NCI-H2029 treated with DMSO at 0.1 percent for 48 hours (cell line): ENCODE data around the gene AKAP1.

ENCODE experiments used
- DNase-seq: peaks from one replicate; lab custom pipeline; 2025; lab: John Stamatoyannopoulos, UW

The AKAP1 gene

DNA sequence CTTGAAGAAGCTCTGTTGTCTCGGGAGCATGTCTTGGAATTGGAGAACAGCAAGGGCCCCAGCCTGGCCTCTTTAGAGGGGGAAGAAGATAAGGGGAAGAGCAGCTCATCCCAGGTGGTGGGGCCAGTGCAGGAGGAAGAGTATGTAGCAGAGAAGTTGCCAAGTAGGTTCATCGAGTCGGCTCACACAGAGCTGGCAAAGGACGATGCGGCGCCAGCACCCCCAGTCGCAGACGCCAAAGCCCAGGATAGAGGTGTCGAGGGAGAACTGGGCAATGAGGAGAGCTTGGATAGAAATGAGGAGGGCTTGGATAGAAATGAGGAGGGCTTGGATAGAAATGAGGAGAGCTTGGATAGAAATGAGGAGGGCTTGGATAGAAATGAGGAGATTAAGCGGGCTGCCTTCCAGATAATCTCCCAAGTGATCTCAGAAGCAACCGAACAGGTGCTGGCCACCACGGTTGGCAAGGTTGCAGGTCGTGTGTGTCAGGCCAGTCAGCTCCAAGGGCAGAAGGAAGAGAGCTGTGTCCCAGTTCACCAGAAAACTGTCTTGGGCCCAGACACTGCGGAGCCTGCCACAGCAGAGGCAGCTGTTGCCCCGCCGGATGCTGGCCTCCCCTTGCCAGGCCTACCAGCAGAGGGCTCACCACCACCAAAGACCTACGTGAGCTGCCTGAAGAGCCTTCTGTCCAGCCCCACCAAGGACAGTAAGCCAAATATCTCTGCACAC lies 21.2 kb downstream of the AKAP1 start:
- DNase-seq, result no peak

GRCh38 chr17:57106836-57107497 lies 21.9 kb downstream of the AKAP1 start:
- no peak for DNase-seq

GRCh38 chr17:57107498-57108101 lies 22.6 kb downstream of the AKAP1 start:
- DNase-seq, result peak; percentile 62

GRCh38 chr17:57108671-57109392 lies 23.8 kb downstream of the AKAP1 start:
- no peak for DNase-seq

DNA sequence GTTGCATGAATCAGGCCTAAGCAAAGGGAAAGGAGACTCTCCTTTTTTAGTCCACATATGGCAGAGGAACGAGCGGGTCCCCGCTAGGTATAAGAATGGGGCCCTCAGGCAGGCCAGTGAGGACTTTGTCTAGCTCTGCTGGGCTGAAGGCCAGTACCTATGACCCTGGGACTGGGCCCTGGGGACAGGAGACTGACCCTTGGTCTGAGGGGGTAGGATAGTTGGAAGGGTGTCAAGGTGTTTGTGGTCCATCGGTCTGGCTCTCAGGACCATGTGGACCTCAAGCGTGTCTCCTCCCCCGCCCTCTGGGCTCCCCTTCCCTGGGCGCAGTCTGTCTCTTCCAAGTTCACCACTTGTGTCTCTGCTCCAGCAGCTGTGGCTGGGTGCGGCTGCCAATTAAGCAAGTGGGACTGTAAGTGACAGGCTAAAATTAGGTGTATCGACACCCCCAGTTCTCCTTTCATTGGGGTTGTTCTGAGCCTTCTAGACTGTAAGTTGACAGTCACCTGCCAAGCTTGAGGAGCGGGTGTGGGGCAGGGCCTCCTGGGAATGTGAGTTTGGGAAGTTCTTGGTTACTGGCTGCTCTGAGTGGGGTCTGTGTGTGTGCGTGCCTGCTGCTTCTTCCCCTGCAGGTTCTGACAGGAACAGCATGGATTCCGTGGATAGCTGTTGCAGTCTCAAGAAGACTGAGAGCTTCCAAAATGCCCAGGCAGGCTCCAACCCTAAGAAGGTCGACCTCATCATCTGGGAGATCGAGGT lies 24.5 kb downstream of the AKAP1 start:
- DNase-seq, result no peak

DNA sequence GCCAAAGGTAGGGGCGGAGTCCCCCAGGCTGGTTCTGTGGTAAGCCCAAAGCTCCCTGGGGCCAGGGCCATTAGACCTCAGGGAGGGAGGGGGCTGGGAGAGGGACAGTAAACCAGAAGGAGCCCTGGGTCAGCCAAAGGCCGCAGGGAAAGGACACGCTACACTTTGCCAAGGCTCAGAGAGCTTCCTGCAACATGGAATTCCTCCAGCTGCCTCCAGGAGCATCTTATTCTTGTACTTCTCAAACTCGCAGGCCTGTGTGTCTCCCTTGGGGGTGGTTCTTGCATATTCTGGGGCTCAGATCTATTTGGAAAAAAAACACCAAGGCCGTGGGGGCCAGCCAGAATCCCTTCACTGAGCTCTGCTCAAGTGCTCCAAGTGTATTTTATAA lies 25.1 kb downstream of the AKAP1 start:
- no peak for DNase-seq

- no peak for DNase-seq
Observed at GRCh38 chr17:57110579-57111325, 25.7 kb downstream of the AKAP1 start.

DNA sequence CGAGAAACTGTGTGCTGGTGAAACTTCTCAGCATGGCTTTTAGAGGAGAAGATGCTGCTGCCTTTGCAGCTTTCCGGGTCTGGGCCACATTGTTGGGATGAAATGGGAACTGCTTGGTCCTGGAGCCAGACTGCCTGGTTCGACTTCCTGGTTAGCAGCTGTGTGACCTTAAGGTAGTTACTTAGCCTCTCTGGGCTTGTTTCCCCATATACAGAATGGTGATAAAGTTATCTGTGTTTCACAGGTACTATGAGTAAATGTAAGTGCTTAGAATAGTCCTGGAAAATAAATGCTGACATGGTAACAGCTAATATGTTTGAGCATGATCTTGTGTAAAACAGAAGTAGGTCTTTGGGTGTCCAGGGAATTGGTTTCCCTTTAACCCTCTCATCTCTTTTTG lies 26.3 kb downstream of the AKAP1 start:
- no peak for DNase-seq

DNA sequence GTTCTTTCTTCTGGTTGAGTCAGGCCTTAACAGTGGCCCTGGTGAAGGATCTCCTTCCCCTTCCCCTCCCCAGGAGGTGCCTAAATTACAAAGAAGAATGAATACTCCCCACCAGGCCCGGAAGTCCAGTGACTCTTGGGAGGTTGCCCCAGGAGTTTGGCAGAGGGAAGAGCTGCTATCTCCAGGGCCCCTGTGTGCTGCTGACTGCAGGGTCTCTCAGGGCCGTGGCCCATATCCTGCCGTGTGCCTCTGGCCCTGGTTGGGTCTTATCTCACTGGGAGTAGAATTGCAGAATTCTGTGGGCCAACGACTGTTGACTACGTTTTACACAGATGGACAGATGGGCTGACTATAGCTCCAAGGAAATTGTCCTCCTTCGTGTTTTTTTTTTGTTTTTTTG lies 28.0 kb downstream of the AKAP1 start:
- DNase-seq, result no peak

- DNase-seq, result no peak
Observed at GRCh38 chr17:57113656-57114055, 28.6 kb downstream of the AKAP1 start.

DNA sequence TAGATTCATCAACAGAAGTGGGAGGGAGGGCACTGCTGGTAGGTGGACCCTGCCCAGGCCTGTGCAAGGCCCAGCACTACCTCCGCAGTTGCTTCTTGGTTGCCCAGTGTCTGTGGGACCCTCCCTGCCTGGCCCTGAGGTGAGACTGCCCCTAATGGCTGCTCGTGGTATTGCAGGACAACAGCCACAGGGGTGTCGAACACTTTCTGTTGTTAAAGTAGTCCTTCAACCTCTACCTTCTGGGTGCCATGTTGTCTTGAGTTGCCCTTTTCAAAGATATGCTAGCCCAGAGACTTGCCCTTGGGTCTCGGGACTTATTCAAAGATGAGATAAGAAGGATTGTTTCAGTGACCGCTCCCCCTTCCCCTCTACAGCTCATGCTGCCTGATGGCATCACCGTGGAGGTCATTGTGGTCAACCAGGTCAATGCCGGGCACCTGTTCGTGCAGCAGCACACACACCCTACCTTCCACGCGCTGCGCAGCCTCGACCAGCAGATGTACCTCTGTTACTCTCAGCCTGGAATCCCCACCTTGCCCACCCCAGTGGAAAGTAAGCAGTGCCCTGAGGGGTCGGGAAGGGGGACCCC lies 29.1 kb downstream of the AKAP1 start:
- DNase-seq, result no peak

DNA sequence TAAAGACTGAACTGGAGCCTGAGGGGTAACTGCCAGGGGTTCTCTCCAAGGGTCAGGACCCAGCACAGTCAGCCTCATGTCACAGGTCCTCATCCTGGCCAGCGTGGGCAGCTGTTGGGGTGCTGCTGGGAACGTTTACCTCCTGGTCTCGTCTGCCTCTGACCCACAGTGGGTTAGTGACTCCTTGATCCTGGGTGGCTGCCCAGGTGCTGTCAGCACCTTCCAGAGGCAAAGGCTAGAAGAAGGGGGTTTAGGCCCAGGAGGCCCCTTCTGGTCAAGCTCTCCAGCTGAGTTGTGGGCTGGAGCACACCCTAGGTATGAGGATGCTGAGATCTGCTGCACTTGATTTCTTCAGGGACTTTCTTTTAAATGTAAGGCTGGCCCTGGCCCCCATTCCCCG lies 30.3 kb downstream of the AKAP1 start:
- DNase-seq, result no peak

DNA sequence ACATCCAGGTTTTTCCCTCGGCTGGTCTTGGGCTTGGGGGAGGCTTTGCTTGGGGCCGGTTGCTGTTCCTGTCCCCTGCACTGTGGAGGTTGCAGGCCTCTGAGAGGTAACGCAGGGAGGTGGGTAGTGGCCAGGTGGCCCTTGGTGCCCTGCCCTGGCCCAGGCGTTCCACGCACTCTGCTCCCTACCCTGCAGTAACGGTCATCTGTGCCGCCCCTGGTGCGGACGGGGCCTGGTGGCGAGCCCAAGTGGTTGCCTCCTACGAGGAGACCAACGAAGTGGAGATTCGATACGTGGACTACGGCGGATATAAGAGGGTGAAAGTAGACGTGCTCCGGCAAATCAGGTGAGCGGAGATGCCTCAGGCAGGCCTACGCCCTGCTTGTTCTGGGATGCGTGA lies 30.9 kb downstream of the AKAP1 start:
- DNase-seq, result no peak

DNA sequence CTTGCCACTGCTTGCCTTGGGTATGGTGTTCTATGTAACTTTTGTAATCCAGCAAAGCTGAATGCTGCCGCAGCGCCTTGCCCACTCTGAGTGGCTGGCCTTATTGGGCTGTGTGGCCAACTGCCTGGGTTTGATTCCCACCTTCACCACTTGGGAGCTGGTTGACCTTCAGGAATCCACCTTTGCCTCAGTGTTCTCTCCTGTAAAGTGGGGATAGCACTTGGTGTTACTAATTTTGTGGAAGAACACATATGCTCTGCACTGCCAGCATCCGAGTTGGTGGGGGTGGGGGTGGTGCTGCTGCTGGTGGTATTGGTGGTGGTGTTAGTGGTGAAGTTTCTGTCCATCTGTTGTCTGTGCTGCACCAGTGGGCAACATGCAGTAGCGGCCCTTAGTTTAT lies 32.8 kb downstream of the AKAP1 start:
- DNase-seq, result no peak

GRCh38 chr17:57120814-57121213 lies 35.8 kb downstream of the AKAP1 start:
- no peak for DNase-seq

- no peak for DNase-seq
Observed at GRCh38 chr17:57121308-57122042, 36.4 kb downstream of the AKAP1 start.

GRCh38 chr17:57124053-57124452 lies 39.0 kb downstream of the AKAP1 start:
- no peak for DNase-seq

- no peak for DNase-seq
Observed at GRCh38 chr17:57125406-57125805, 40.4 kb downstream of the AKAP1 start.

DNA sequence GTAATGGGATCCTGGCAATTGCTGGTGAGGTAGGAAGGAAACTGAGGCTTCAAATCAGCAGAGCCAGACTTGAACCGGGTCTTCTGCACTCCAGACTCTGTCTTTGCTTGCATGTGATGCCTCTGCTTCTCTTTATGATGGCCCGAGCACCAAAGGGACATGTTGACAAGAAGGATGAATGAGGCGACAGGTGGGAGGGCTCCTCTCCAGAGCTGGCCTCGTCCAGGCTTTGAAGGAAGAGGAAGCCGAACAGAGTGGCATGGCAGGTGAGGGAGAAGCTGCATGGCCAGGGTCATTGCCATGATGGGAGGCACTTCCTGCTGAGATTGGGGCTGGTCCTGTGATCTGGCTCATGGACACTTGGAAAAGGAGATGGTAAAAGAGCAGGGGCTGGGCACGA lies 40.8 kb downstream of the AKAP1 start:
- DNase-seq, result no peak
